DOHH2 (cell line): ENCODE data around the gene BPTF.

ENCODE experiments used
- EZH2phosphoT487 ChIP-seq: fragments of 200-600 bp; sonication (generic); IDR thresholded peaks from 2 replicates; pipeline ENCODE4 v1.6.1; 2017; ENCODE audit warnings: borderline replicate concordance, mild to moderate bottlenecking, antibody characterized with exemption, low read length, moderate library complexity, mixed read lengths
- TF ChIP-seq, protein P1 (sequence below): fragments of 200-600 bp; sonication (generic); IDR thresholded peaks from one replicate; pipeline ENCODE4 v1.5.1; 2014; ENCODE audit warnings: antibody characterized with exemption, mild to moderate bottlenecking, low read depth, low read length; ENCODE audit not compliant: poor library complexity, severe bottlenecking

GRCh38 chr17:67867591-67867990 is 42.3 kb downstream of the BPTF start:
- TF ChIP-seq, protein P1, sequence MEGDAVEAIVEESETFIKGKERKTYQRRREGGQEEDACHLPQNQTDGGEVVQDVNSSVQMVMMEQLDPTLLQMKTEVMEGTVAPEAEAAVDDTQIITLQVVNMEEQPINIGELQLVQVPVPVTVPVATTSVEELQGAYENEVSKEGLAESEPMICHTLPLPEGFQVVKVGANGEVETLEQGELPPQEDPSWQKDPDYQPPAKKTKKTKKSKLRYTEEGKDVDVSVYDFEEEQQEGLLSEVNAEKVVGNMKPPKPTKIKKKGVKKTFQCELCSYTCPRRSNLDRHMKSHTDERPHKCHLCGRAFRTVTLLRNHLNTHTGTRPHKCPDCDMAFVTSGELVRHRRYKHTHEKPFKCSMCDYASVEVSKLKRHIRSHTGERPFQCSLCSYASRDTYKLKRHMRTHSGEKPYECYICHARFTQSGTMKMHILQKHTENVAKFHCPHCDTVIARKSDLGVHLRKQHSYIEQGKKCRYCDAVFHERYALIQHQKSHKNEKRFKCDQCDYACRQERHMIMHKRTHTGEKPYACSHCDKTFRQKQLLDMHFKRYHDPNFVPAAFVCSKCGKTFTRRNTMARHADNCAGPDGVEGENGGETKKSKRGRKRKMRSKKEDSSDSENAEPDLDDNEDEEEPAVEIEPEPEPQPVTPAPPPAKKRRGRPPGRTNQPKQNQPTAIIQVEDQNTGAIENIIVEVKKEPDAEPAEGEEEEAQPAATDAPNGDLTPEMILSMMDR, result no peak
- no peak for TF ChIP-seq EZH2phosphoT487
